IMR-90 (cell line): Measurements from ENCODE around the gene SCAMP2. TPM values are rescaled to one million over a fixed set of nuclear protein-coding genes. Genes with fewer than 3 reads are reported as not detected.

Experiments used
- ATAC-seq: fragments of 200-7000 bp; cut with Tn5 transposase; 2 replicates; pipeline ENCODE4 v1.9.1; 2020; ENCODE audit warnings: low read depth, mild to moderate bottlenecking, moderate library complexity
- BruUV-seq: library from RNA; stranded (reverse); fragments of 400-500 nt; replicated peaks from 2 replicates; lab custom pipeline; 2021; lab: Mats Ljungman, UMichigan
- CTCF ChIA-PET: fragments of 300-600 bp; formaldehyde crosslinking; extraction: SDS; loops from one replicate; lab custom pipeline; 2021; ENCODE audit warnings: antibody characterized with exemption; lab: Yijun Ruan, JAX
- POLR2A ChIA-PET: fragments of 300-600 bp; sonication (Branson Sonifier 250); formaldehyde crosslinking; loops from one replicate; lab custom pipeline; 2022; ENCODE audit warnings: antibody characterized with exemption; ENCODE audit not compliant: unreplicated experiment; lab: Charles Lee
- DNase-seq: peaks from one replicate; pipeline ENCODE4 v3.0.0; 2013
- H2AFZ ChIP-seq: replicated peaks from 2 replicates; pipeline ENCODE3; 2013; ENCODE audit warnings: low read length, mild to moderate bottlenecking; ENCODE audit not compliant: poor library complexity
- H2AK5ac ChIP-seq: 2 replicates; pipeline ENCODE4 v1.6.1; 2013; ENCODE audit warnings: low read depth, low read length, inconsistent platforms
- H2AK9ac ChIP-seq: replicated peaks from 2 replicates; pipeline ENCODE3; 2013; ENCODE audit warnings: mild to moderate bottlenecking, low read depth, low read length, moderate library complexity; ENCODE audit not compliant: poor library complexity
- H2BK120ac ChIP-seq: 2 replicates; pipeline ENCODE4 v1.6.1; 2013; ENCODE audit warnings: low read depth, low read length, inconsistent platforms
- H2BK15ac ChIP-seq: 3 replicates; pipeline ENCODE4 v1.6.1; 2013; ENCODE audit warnings: low read depth, low read length, inconsistent platforms
- H2BK20ac ChIP-seq: 2 replicates; pipeline ENCODE4 v1.6.1; 2013; ENCODE audit warnings: low read depth, mild to moderate bottlenecking, inconsistent platforms, low read length, moderate library complexity
- H2BK5ac ChIP-seq: 2 replicates; pipeline ENCODE4 v1.6.1; 2013; ENCODE audit warnings: mild to moderate bottlenecking, low read depth, low read length, inconsistent platforms; ENCODE audit not compliant: poor library complexity, severe bottlenecking
- H3K14ac ChIP-seq: replicated peaks from 2 replicates; pipeline ENCODE4 v1.6.1; 2013; ENCODE audit warnings: low read depth, low read length, inconsistent platforms
- H3K18ac ChIP-seq: 2 replicates; pipeline ENCODE4 v1.6.1; 2013; ENCODE audit warnings: low read depth, low read length, control low read depth
- H3K23ac ChIP-seq: 2 replicates; pipeline ENCODE4 v1.6.1; 2013; ENCODE audit warnings: low read depth, low read length, inconsistent platforms
- H3K27ac ChIP-seq: 2 replicates; pipeline ENCODE4 v1.5.1; 2013; ENCODE audit warnings: mild to moderate bottlenecking, control low read depth, low read length; ENCODE audit not compliant: insufficient read depth
- H3K27me3 ChIP-seq: 2 replicates; pipeline ENCODE4 v1.6.1; 2013; ENCODE audit warnings: low read length; ENCODE audit not compliant: control insufficient read depth, insufficient read depth
- H3K36me3 ChIP-seq: 2 replicates; pipeline ENCODE4 v1.6.1; 2013; ENCODE audit warnings: low read length, mixed read lengths; ENCODE audit not compliant: control insufficient read depth, insufficient read depth
- H3K4ac ChIP-seq: 2 replicates; pipeline ENCODE4 v1.6.1; 2013; ENCODE audit warnings: low read depth, low read length, inconsistent platforms
- H3K4me1 ChIP-seq: 2 replicates; pipeline ENCODE4 v1.6.1; 2013; ENCODE audit warnings: low read length, mixed read lengths; ENCODE audit not compliant: control insufficient read depth, insufficient read depth
- H3K4me2 ChIP-seq: 2 replicates; pipeline ENCODE4 v1.6.1; 2013; ENCODE audit warnings: low read depth, mild to moderate bottlenecking, control low read depth, low read length, moderate library complexity
- H3K4me3 ChIP-seq: 2 replicates; pipeline ENCODE4 v1.5.1; 2013; ENCODE audit warnings: low read depth, mild to moderate bottlenecking, control low read depth, low read length, moderate library complexity; ENCODE audit not compliant: insufficient read depth
- H3K56ac ChIP-seq: 2 replicates; pipeline ENCODE4 v1.6.1; 2013; ENCODE audit warnings: low read length, inconsistent platforms; ENCODE audit not compliant: insufficient read depth; ENCODE audit errors: extremely low read depth
- H3K79me1 ChIP-seq, 2 experiments: 2 replicates each; pipeline ENCODE4 v1.6.1; 2013; ENCODE audit warnings: low read length in 2 of 2, inconsistent platforms in 1 of 2, low read depth in 1 of 2
- H3K9ac ChIP-seq: 2 replicates; pipeline ENCODE4 v1.6.1; 2013; ENCODE audit warnings: low read depth, low read length, control low read depth
- H3K9me1 ChIP-seq: 2 replicates; pipeline ENCODE4 v1.6.1; 2013; ENCODE audit warnings: low read length, inconsistent platforms; ENCODE audit not compliant: insufficient read depth
- H3K9me3 ChIP-seq: 2 replicates; pipeline ENCODE4 v1.6.1; 2013; ENCODE audit warnings: low read length; ENCODE audit not compliant: control insufficient read depth, insufficient read depth
- H4K20me1 ChIP-seq: 2 replicates; pipeline ENCODE4 v1.6.1; 2013; ENCODE audit warnings: low read length, inconsistent platforms; ENCODE audit not compliant: insufficient read depth
- H4K5ac ChIP-seq: 2 replicates; pipeline ENCODE4 v1.6.1; 2013; ENCODE audit warnings: mild to moderate bottlenecking, low read depth, low read length, control low read depth
- H4K8ac ChIP-seq, 2 experiments: 2 replicates each; pipeline ENCODE4 v1.6.1; 2013; ENCODE audit warnings: low read depth in 2 of 2, low read length in 2 of 2, control low read depth in 1 of 2, inconsistent platforms in 1 of 2
- H4K91ac ChIP-seq: 2 replicates; pipeline ENCODE4 v1.6.1; 2013; ENCODE audit warnings: low read depth, low read length, inconsistent platforms; ENCODE audit not compliant: insufficient read depth
- CEBPB ChIP-seq: IDR thresholded peaks from 2 replicates; pipeline ENCODE4 v1.6.1; 2012; ENCODE audit warnings: low read depth, low read length, improper control_type of control experiment
- CHD1 ChIP-seq: IDR thresholded peaks from 2 replicates; pipeline ENCODE4 v1.6.1; 2012; ENCODE audit warnings: low read depth, low read length, improper control_type of control experiment
- FOS ChIP-seq: fragments of 150-350 bp; IDR thresholded peaks from 2 replicates; pipeline ENCODE4 v1.6.1; 2016; ENCODE audit warnings: low read depth, low read length
- MAZ ChIP-seq: IDR thresholded peaks from 2 replicates; pipeline ENCODE4 v1.6.1; 2012; ENCODE audit warnings: low read depth, mild to moderate bottlenecking, low read length, improper control_type of control experiment, moderate library complexity, borderline replicate concordance
- NFE2L2 ChIP-seq: fragments of 150-350 bp; IDR thresholded peaks from 2 replicates; pipeline ENCODE4 v1.6.1; 2016; ENCODE audit warnings: low read depth, mild to moderate bottlenecking, low read length
- POLR2A ChIP-seq: IDR thresholded peaks from 2 replicates; pipeline ENCODE4 v1.6.1; 2012; ENCODE audit warnings: mild to moderate bottlenecking, low read depth, low read length
- RAD21 ChIP-seq: IDR thresholded peaks from 2 replicates; pipeline ENCODE4 v1.6.1; 2012; ENCODE audit warnings: low read length, improper control_type of control experiment
- RCOR1 ChIP-seq: IDR thresholded peaks from 2 replicates; pipeline ENCODE4 v1.6.1; 2012; ENCODE audit warnings: mild to moderate bottlenecking, low read length, improper control_type of control experiment; ENCODE audit not compliant: insufficient replicate concordance
- SMC3 ChIP-seq: fragments of 150-350 bp; IDR thresholded peaks from 2 replicates; pipeline ENCODE4 v1.6.1; 2016; ENCODE audit warnings: low read depth, mild to moderate bottlenecking, antibody characterized with exemption, low read length, moderate library complexity
- WGBS, 2 experiments: methylation state at CpG; one replicate each; pipeline versions ENCODE4 v1.1.5 to v1.1.7; 2013; ENCODE audit warnings: missing lambda C conversion rate in 2 of 2; ENCODE audit not compliant: insufficient read length in 1 of 2; ENCODE audit errors: extremely low coverage in 2 of 2; 5-methylcytosine and 5-hydroxymethylcytosine counted together
- dilution Hi-C: fragments of 300-500 bp; cut with HindIII; formaldehyde crosslinking; loops from one replicate; pipeline ENCODE4 v1.14.3; 2018; ENCODE audit warnings: low sequenced_read_pairs; ENCODE audit not compliant: unreplicated experiment
- in situ Hi-C: fragments of 300-500 bp; cut with MboI; formaldehyde crosslinking; loops from 3 replicates; pipeline ENCODE4 v1.14.3; 2019; ENCODE audit warnings: low sequenced_read_pairs, inconsistent platforms, mixed read lengths
- intact Hi-C: fragments of 100-400 bp; cut with micrococcal nuclease; formaldehyde crosslinking; loops from 2 replicates; pipeline ENCODE4 v1.10.0; 2022
- polyA plus RNA-seq, 3 experiments: library from polyadenylated mRNA; depleted of rRNA; stranded (reverse); fragments of >200 nt; gene quantifications; 2 replicates each; pipeline ENCODE4 v1.2.3, GENCODE V29; 2012; ENCODE audit warnings: low replicate concordance in 1 of 3
- total RNA-seq: library from RNA; depleted of rRNA; stranded (reverse); fragments of >200 nt; gene quantifications from 2 replicates; pipeline ENCODE4 v1.2.3, GENCODE V29; 2012
- TF ChIP-seq, protein P1 (sequence below): fragments of 150-350 bp; IDR thresholded peaks from 2 replicates; pipeline ENCODE4 v1.6.1; 2017; ENCODE audit warnings: mild to moderate bottlenecking, antibody characterized with exemption, low read length, low read depth
- TF ChIP-seq, protein P2 (sequence below): conservative IDR thresholded peaks from 2 replicates; pipeline ENCODE4 v1.5.1; 2012; ENCODE audit warnings: mild to moderate bottlenecking, low read depth, low read length, improper control_type of control experiment
- TF ChIP-seq, protein P3 (sequence below): fragments of 150-350 bp; IDR thresholded peaks from 2 replicates; pipeline ENCODE4 v1.6.1; 2016; ENCODE audit warnings: low read depth, mild to moderate bottlenecking, low read length, moderate library complexity, borderline replicate concordance

The SCAMP2 gene
- total and polyA plus RNA-seq, 2 of the 4 experiments (the other 2 are of a cell fraction): 25.8 to 111 TPM

DNA sequence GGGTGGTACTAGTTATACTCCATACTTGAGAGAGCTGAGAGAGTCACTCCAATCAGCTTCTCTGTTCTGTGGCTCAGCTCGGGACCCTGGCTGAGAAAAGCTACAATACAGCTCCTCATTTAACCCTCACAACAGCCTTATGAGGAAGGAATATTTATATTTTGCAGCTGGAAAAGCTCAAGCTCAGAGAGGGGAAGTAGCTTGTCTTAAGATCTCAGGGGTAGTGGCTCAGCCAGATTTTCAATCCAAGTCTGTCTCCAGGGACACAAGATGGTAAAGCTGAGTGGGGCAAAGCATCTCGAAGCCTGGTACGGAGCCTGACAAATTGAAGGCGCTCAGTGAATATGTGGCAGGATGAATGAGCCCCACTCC is 14.8 kb downstream of the SCAMP2 start:
- H2BK120ac ChIP-seq: no peak overlapping the region
- H2BK15ac ChIP-seq: no peak overlapping the region
- H3K9me3 ChIP-seq: no peaks in the 10 kb centered on the region
- no peak overlapping the region for H3K23ac ChIP-seq
- no TSS peak for BruUV-seq
- H3K4ac ChIP-seq: no peak overlapping the region
- no peak overlapping the region for H2AFZ ChIP-seq
- H2AK9ac ChIP-seq: peak overlapping the region; percentile 57
- H3K4me2 ChIP-seq: no peak overlapping the region
- ATAC-seq (no peak), DNase-seq (no peak)
- intact Hi-C loops (no loop called here), dilution Hi-C loops (no loop called here), in situ Hi-C loops (no loop called here)
- H2AK5ac ChIP-seq: no peak overlapping the region
- no peak overlapping the region for H4K91ac ChIP-seq
- no peaks in the 10 kb centered on the region for H3K27me3 ChIP-seq
- no peak overlapping the region for H3K56ac ChIP-seq
- H3K14ac ChIP-seq: no peak overlapping the region
- TF ChIP-seq, protein P1, sequence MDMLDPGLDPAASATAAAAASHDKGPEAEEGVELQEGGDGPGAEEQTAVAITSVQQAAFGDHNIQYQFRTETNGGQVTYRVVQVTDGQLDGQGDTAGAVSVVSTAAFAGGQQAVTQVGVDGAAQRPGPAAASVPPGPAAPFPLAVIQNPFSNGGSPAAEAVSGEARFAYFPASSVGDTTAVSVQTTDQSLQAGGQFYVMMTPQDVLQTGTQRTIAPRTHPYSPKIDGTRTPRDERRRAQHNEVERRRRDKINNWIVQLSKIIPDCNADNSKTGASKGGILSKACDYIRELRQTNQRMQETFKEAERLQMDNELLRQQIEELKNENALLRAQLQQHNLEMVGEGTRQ: no peak
- TF ChIP-seq POLR2A (no peak), CEBPB (no peak), FOS (no peak), MAZ (no peak), RCOR1 (no peak), NFE2L2 (no peak), CHD1 (no peak), RAD21 (no peak), SMC3 (no peak)
- TF ChIP-seq, protein P2, sequence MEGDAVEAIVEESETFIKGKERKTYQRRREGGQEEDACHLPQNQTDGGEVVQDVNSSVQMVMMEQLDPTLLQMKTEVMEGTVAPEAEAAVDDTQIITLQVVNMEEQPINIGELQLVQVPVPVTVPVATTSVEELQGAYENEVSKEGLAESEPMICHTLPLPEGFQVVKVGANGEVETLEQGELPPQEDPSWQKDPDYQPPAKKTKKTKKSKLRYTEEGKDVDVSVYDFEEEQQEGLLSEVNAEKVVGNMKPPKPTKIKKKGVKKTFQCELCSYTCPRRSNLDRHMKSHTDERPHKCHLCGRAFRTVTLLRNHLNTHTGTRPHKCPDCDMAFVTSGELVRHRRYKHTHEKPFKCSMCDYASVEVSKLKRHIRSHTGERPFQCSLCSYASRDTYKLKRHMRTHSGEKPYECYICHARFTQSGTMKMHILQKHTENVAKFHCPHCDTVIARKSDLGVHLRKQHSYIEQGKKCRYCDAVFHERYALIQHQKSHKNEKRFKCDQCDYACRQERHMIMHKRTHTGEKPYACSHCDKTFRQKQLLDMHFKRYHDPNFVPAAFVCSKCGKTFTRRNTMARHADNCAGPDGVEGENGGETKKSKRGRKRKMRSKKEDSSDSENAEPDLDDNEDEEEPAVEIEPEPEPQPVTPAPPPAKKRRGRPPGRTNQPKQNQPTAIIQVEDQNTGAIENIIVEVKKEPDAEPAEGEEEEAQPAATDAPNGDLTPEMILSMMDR: no peak
- TF ChIP-seq, protein P3, sequence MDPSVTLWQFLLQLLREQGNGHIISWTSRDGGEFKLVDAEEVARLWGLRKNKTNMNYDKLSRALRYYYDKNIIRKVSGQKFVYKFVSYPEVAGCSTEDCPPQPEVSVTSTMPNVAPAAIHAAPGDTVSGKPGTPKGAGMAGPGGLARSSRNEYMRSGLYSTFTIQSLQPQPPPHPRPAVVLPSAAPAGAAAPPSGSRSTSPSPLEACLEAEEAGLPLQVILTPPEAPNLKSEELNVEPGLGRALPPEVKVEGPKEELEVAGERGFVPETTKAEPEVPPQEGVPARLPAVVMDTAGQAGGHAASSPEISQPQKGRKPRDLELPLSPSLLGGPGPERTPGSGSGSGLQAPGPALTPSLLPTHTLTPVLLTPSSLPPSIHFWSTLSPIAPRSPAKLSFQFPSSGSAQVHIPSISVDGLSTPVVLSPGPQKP: no peak
- no peak overlapping the region for H3K27ac ChIP-seq
- WGBS, 2 experiments: no CpG with 5 or more reads among the region's 4 CpGs
- no peak overlapping the region for H4K5ac ChIP-seq
- POLR2A ChIA-PET: no interaction called here
- H2BK5ac ChIP-seq: no peak overlapping the region
- H3K4me1 ChIP-seq: peaks cover under 1% of the 10 kb centered on the region; the same call in 1 of the 2 replicates
- H3K9me1 ChIP-seq: peaks cover 11% of the 10 kb centered on the region
- CTCF ChIA-PET: interaction anchor here (1.5 kb wide), 1 partner anchor 44 kb away, joined by 5 read pairs; no protein-coding TSS in a partner anchor
- no peak overlapping the region for H3K4me3 ChIP-seq
- no peak overlapping the region for H2BK20ac ChIP-seq
- peaks cover 60% of the 10 kb centered on the region for H4K20me1 ChIP-seq
- peaks cover 16% of the 10 kb centered on the region for H3K36me3 ChIP-seq
- no peak overlapping the region for H4K8ac ChIP-seq
- H3K79me1 ChIP-seq: peaks cover 23 to 66% of the 10 kb centered on the region in 2 experiments
- H3K18ac ChIP-seq: no peak overlapping the region
- no peak overlapping the region for H3K9ac ChIP-seq
